ENCODE data around the gene KRTAP10-12. TPM values are rescaled to one million over a fixed set of nuclear protein-coding genes. Genes with fewer than 3 reads are reported as not detected.

KRTAP10-12 gene
- total and polyA plus RNA-seq, 2 of the 13 experiments (the other 11 are each of a cell fraction or from before 2014, with no cell fraction given): not detected

DNA sequence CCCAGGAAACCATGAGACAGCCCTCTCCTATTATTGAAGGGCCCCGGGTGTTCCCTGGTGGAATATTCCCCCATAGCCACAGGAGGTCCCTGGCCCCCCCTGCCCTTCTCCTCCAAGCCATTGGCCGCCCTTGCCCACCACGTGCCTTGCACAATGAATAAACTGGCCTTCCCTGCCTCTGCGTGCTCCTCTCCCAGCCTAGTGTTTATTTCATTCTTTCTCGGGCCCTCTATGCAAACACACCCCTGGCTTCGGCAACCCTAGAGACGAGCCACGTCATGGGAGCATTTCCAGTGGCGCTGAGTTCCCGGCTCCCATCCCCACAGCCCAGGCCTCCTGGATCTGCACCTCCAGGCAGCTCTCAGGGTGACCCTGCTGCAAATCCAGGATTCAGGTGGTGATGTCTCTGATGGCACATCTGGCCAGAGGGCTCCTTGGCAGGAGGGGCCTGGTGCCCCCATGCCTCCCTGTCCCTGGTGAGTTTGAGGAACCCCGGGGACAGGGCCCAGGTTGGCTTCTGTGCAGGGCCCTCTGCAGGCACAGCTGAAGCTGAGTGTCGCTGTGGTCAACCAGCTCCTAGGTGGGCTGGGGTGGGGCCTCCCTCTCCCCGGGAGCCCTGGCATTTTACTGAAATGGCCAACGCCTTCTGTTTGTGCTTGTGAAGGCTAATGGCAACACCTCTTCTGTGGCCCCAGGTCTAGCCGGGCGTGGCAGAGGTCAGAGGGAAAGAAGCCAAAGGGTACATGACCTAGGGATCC is 6.2 kb downstream of the KRTAP10-12 start (continued):
- no peak for TF ChIP-seq PRMT3 (CRISPR knock-in tag; IDR thresholded peaks at IDR 0.05; ENCODE audit: borderline replicate concordance, low read depth)
- peak; percentile 99 for TF ChIP-seq ZNF687 (CRISPR knock-in tag; IDR thresholded peaks at IDR 0.05)
- TF ChIP-seq, protein P1, sequence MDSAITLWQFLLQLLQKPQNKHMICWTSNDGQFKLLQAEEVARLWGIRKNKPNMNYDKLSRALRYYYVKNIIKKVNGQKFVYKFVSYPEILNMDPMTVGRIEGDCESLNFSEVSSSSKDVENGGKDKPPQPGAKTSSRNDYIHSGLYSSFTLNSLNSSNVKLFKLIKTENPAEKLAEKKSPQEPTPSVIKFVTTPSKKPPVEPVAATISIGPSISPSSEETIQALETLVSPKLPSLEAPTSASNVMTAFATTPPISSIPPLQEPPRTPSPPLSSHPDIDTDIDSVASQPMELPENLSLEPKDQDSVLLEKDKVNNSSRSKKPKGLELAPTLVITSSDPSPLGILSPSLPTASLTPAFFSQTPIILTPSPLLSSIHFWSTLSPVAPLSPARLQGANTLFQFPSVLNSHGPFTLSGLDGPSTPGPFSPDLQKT (CRISPR knock-in tag; IDR thresholded peaks at IDR 0.05; ENCODE audit: borderline replicate concordance): no peak
- TF ChIP-seq SETDB1 (CRISPR knock-in tag; IDR thresholded peaks at IDR 0.05; ENCODE audit: borderline replicate concordance): peak; percentile 70; the same call in 1 of the 2 replicates
- TF ChIP-seq HDAC1 (CRISPR knock-in tag; IDR thresholded peaks at IDR 0.05): peak; percentile 46; the same call in 1 of the 2 replicates
- TF ChIP-seq ZNF597 (CRISPR knock-in tag; IDR thresholded peaks at IDR 0.05): no peak
- TF ChIP-seq ZNF883 (CRISPR knock-in tag; IDR thresholded peaks at IDR 0.05; ENCODE audit: not compliant biosample characterization): peak; percentile 90
- no peak for TF ChIP-seq ZNF3 (CRISPR knock-in tag; IDR thresholded peaks at IDR 0.05)
- TF ChIP-seq UBTF (CRISPR knock-in tag; IDR thresholded peaks at IDR 0.05): peak; percentile 18; the same call in 1 of the 2 replicates
- TF ChIP-seq ZBTB14 (CRISPR knock-in tag; IDR thresholded peaks at IDR 0.05): no peak
- TF ChIP-seq CREM (IDR thresholded peaks at IDR 0.05): no peak
- TF ChIP-seq CREM (CRISPR knock-in tag; IDR thresholded peaks at IDR 0.05): no peak
- TF ChIP-seq ZNF44 (CRISPR knock-in tag; IDR thresholded peaks at IDR 0.05): peak; percentile 85; the same call in 1 of the 2 replicates
- 0 out of 2 replicates have a peak, but pooled peaks have one; percentile 83 for TF ChIP-seq ZSCAN21 (CRISPR knock-in tag; IDR thresholded peaks at IDR 0.05; ENCODE audit: borderline replicate concordance)
- peak; percentile 40; the same call in 1 of the 2 replicates for TF ChIP-seq ZBTB7A (CRISPR knock-in tag; IDR thresholded peaks at IDR 0.05)
- TF ChIP-seq NR2F1 (CRISPR knock-in tag; IDR thresholded peaks at IDR 0.05): 0 out of 4 replicates have a peak, but pooled peaks of 1 of the 2 experiments have one; percentile 7
- peak; percentile 79 for TF ChIP-seq ARNTL (CRISPR knock-in tag; IDR thresholded peaks at IDR 0.05)
- TF ChIP-seq ZFAT (CRISPR knock-in tag; conservative IDR thresholded peaks at IDR 0.05): no peak
